Cardiac septum (tissue), 1 donor: ENCODE results near the gene GABPB2. TPM values are rescaled to one million over a fixed set of nuclear protein-coding genes. Genes with fewer than 3 reads are reported as not detected.

Experiments used
- DNase-seq: peaks from one replicate; pipeline ENCODE4 v3.0.0-alpha.2; 2020; ENCODE audit warnings: low spot score
- intact Hi-C: fragments of 100-400 bp; cut with DNase I; formaldehyde crosslinking; loops from one replicate; pipeline ENCODE4 v1.14.0; 2022
- long read RNA-seq: library from polyadenylated mRNA; unstranded; transcript quantifications from one replicate; pipeline ENCODE4 v2.0.0, GENCODE V29; 2021
- total RNA-seq: library from RNA; stranded (reverse); fragmentation: NEBNext Ultra II Directional; extraction: Animal tissue kit (Norgen Biotek cat#: 25700); gene quantifications from one replicate; pipeline ENCODE4 v1.2.1, GENCODE V29; 2021
- donor health status: DM: no; HTN: no; CAD: no.

Gene GABPB2
- 11.7 TPM for total RNA-seq
- long read RNA-seq, partial matches to known transcripts, result 1 of 4 reads
- long read RNA-seq, other reads (novel, unspliced or antisense), result 3 of 4 reads

DNA sequence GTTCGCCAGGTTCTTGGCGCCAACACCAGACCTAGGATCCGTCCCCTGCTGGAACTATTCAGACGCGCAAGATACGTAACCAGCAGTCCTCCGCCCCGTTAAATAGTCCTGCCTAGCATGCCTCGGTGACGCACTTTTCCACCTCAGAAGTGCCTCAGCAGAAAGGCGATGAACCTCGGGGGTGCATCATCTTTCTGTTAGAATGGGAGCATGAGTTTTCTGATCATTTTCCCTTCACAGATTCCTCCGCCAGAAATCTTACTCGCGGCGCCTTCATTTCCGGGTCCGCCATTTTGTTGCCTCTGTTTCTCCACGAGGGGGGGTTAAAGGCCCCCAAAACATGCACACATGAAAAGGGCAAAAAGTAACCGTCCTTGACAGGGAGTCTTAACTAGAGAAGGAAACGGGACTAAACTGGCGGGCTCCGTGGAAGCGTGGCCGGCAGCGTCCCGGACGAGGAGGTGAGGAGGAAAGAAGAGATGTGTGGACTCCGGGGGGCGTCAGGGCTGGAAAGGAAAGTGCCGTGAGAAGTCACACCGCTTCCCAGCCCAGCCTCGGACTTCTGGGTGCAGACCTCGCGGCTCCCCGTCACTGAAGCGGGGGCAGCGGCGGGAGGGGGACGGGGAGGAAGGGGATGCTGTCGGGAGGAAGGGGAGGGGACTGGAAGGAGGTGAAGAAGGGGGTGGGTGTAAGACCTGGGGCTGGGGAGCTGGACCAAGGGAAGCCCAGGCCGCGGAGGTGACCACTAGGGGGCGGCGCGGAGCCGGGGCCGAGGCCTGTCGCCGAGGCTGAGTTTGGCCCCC, at the start of gene GABPB2:
Gene GABPB2, plus strand, starts transcription at position 288 of the 803 bp plus-strand sequence. CDS start 17,429 bp downstream, outside the sequence.
- DNase-seq, result peak; percentile 96
- intact Hi-C loops, result loop anchor here (1.0 to 5.0 kb wide), 3 partner anchors 11 to 77 kb away; partner anchors contain the start of genes CDC42SE1 and SEMA6C

DNA sequence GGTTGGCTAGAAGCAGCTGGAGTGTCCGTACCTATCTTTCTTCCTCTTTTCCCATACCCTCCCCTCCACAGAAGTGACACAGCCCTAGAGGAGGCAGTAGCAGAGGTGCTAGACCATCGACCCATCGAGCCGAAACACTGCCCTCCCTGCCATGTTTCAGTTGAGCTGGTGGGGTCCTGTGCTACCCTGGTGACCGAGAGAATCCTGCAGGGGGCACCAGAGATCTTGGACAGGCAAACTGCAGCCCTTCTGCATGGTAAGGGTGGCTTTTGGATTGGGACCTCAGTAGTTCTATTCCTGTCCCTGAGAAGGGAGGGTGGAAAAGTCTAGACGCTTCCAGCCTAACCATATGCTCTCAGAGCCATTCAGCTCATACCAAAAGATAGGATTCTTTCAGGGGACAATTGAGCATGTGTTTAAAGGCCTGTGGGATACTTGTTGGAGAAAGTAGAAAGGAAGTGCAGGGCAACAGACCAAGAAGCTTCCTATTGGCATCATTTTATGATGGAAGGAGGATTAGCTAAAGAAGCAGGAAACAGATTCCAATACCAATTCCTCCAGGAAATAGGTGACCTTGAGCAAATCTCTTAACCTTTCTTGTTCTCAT, 45.9 kb upstream of the GABPB2 start:
- intact Hi-C loops, result loop anchor here (2.0 to 5.0 kb wide), 3 partner anchors 22 to 123 kb away; partner anchors contain the start of genes C1orf56, GABPB2 and SEMA6C

DNA sequence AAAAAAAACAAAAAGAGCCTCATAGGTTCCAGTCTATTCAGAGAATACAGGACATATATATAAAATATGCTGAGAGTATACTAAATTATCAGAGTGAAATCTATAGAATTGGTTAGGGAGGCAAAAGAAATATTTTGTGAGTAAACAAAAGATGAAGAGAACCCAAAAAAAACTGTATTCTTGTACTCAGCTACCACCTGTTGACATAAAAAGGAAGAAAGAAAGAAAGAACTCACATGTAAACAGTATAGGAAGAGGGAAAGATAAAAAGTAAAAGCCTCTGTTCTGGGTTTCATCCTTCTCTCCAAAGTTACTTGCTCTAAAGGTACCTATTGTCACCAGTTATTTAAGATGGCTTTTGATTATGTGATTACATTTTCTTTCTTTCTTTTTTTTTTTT, 44.1 kb upstream of the GABPB2 start:
- no peak for DNase-seq
- intact Hi-C loops, result no loop called here

More for the DNA sequence above, 45.9 kb upstream of the GABPB2 start:
- DNase-seq, result peak; percentile 91

DNA sequence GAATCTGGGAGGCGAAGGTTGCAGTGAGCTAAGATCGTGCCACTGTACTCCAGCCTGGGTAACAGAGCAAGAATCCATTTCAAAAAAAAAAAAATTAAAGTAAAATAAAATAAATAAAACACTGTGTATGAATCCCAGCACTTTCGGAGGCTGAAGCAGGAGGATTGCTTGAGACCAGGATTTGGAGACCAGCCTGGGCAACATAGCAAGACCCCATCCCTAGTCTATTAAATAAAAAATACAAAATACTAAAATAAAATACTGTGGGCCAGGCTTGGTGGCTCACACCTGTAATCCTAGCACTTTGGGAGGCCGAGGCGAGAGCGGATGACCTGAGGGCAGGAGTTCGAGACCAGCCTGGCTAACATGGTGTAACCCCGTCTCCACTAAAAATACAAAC, 38.4 kb upstream of the GABPB2 start:
- no peak for DNase-seq
- intact Hi-C loops, result no loop called here

DNA sequence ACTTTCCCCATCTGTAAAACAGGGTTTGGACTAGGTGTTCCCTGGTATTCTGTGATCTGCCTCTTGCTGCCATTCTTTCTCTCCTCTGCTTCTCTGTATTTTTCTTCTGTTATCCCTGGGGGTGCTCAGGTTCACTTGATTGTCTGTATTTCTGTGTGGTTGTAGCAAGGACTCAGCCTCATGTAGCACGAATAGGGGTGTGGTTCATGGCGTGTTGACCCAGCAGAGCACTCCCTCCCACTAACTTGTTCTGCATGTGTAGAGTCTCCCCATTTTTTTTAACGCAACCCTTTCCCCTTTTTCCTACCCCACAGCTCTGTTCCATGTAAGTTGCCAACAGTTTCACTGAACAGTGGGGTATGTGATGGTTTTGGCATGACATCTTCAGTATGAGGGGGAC, 35.4 kb upstream of the GABPB2 start:
- DNase-seq, result no peak
- intact Hi-C loops, result no loop called here

DNA sequence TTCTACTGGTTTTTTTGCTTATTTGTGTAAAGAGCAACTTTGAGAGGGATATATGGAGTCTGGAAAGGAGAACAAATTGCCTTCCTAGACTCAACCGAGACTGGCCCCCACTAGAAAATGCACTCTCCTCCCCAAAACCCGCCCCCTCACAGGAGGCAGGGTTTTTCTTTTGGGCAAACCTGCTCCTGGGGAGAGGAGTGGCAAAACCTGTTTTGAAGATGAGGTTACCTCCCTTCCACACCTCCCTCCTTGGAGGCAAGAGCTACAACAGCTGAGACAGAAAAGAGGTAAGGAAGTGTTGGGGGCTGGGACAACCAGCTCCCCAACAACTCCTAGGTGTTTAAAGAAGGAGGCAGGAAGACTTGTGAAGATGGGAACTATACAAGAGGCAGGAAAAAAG, 34.2 kb upstream of the GABPB2 start, which contains the start of gene BNIPL:
Gene BNIPL, plus strand, starts transcription at position 231 of the 400 bp plus-strand sequence. Its CDS starts 140 bp downstream, at position 371.
- no peak for DNase-seq
- intact Hi-C loops, result no loop called here

DNA sequence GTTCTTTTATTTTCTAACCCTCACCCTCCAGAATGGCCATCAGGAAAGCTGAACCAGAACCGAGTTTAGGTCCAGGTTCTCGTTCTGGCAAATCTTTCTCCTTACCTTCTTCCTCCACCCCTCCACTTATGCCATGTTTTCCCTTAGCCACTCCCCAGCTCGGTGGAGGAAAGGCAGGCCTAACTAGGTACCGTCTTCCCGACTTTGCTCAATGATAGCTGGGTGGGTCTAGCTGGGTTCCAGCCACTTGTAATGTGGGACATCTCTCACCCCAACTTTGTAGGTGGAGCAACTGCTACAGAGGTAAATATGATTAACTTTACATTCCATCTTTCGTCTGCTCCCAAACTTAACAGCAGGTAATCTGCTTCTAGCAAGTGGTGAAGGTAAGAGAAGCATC, 33.5 kb upstream of the GABPB2 start:
- intact Hi-C loops, result no loop called here
- no peak for DNase-seq

DNA sequence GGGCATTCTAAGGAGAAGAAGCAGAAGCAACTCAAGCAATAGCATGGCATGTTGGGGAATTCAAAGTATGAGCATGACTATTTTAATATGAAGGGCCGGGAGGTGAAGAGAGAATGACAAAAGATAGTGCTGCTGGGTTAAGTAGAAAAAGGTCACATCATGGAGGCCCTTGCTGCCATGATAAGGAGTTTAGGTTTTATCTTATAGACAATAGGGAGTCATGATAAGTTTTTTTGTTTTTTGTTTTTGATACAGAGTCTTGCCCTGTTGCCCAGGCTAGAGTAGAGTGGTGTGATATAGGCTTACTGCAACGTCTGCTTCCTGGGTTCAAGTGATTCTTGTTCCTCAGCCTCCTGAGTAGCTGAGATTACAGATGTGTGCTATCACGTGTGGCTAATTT, 31.0 kb upstream of the GABPB2 start:
- intact Hi-C loops, result no loop called here
- DNase-seq, result no peak

DNA sequence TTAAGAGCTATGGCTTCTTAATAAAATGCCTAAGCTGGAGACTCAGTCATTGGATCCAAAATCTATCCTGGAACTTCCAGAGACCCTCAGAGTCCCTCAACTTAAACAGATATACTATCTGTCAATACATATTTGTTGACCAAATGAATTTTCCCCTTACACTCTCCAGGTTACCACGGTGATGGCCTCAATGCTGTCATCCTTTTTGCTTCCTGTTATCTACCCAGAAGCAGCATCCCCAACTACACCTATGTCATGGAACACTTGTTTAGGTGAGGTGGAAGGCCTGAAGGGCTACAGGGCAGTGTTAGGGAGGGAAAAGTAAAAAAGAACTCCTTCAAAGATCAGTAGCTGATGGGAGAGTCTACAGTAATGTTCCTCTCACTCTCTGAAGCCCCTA, 27.4 kb upstream of the GABPB2 start:
- no peak for DNase-seq
- intact Hi-C loops, result no loop called here

DNA sequence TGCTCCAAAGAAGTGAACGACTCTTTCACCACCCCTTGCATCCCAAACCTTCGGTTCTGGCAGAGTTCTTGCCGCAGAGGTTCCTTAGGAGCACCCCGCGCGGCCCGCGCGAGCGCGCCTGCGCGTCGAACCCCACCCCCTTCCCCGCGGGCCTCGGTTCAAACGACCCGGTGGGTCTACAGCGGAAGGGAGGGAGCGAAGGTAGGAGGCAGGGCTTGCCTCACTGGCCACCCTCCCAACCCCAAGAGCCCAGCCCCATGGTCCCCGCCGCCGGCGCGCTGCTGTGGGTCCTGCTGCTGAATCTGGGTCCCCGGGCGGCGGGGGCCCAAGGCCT, 23.0 kb upstream of the GABPB2 start, which contains the start of gene C1orf56:
Gene C1orf56, plus strand, starts transcription at position 161 of the 334 bp plus-strand sequence. Its CDS starts 97 bp downstream, at position 258.
- intact Hi-C loops, result loop anchor here (2.0 kb wide), 1 partner anchor 23 kb away; no protein-coding TSS in a partner anchor
- DNase-seq, result peak; percentile 90

DNA sequence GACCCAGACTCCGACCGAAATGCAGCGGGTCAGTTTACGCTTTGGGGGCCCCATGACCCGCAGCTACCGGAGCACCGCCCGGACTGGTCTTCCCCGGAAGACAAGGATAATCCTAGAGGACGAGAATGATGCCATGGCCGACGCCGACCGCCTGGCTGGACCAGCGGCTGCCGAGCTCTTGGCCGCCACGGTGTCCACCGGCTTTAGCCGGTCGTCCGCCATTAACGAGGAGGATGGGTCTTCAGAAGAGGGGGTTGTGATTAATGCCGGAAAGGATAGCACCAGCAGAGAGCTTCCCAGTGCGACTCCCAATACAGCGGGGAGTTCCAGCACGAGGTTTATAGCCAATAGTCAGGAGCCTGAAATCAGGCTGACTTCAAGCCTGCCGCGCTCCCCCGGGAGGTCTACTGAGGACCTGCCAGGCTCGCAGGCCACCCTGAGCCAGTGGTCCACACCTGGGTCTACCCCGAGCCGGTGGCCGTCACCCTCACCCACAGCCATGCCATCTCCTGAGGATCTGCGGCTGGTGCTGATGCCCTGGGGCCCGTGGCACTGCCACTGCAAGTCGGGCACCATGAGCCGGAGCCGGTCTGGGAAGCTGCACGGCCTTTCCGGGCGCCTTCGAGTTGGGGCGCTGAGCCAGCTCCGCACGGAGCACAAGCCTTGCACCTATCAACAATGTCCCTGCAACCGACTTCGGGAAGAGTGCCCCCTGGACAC, 22.5 kb upstream of the GABPB2 start:
- DNase-seq, result peak; percentile 84
- intact Hi-C loops, result loop anchor here (2.0 kb wide), 1 partner anchor 23 kb away; no protein-coding TSS in a partner anchor

DNA sequence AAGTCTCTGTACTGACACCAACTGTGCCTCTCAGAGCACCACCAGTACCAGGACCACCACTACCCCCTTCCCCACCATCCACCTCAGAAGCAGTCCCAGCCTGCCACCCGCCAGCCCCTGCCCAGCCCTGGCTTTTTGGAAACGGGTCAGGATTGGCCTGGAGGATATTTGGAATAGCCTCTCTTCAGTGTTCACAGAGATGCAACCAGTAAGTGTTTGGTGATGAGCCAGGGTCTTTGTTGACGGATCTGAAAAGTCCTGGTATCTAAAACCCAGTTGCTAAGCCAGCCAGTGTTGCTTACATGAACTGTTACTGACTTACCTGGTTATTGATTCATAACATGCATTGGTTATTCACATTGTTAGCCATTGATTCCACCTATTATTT, 21.9 kb upstream of the GABPB2 start:
- intact Hi-C loops, result no loop called here
- DNase-seq, result no peak

DNA sequence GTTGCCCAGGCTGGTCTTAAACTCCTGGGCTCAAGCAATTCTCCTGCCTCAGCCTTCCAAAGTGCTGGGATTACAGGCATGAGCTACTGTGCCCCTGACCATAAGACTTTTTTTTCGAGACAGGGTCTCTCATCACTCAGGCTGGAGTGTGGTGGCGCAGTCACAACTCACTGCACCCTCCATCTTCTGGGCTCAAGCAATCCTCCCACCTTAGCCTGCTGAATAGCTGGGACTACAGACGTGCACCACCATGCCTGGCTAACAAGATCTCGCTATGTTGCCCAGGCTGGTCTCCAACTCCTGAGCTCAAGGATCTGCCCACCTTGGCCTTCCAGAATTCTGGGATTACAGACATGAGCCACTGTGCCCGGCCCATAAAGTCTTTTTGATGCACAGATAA, 21.1 kb upstream of the GABPB2 start:
- no peak for DNase-seq
- intact Hi-C loops, result no loop called here

DNA sequence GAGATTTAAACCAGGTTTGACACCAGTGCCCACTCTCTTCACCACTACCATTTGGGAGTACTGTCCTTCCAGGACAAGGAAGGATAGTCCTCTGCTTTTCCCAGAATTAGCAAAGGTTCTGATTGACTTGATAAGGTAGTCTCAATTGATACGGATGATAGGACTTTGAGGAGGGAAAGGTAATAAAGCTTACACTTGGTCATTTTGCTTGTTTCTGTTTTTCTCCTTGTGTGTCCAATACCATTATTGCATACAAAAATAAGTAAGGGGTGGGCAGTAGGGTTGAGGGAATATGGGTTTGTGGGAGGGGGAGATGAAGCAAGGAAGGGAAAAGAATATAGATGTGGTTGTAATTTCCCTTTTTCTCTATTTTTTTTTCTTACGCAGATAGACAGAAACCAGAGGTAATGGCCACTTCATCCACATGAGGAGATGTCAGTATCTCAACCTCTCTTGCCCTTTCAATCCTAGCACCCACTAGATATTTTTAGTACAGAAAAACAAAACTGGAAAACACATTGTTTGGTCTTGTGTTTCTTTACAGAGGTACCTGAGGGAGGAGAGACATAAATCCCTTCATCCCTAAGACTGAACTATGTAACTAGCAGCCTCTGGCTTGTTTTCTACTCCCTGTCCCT, 20.4 kb upstream of the GABPB2 start:
- intact Hi-C loops, result no loop called here

DNA sequence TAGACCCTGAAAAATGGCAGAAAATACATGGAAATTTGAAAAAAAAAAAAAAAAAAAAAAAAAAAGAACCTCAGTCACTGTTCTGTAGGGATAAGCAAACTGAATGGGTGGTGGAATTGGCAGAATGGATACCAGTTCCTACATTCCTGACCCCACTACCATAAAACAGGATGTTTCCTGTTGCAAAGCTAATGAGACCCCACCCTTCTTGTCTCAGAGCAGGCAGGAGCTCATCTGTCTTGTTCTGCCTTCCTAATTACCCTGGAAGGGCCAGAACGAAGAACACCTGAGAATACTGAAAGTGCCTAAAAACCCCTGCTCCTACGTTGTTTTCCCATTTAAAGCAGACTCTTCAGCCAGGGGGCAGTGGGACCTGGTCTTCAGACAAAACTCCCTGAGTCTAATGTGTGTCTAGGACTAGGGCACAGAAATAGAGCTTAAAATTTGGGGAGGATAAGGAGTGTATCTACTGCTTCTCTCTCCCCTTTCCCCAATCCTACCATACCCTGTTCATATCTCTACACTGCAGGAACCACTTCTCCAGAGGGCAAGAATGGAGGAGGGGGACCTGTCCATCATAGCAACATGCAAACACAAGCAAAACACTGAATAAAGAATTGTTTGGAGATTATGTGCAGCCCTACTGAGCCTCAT, 19.1 kb upstream of the GABPB2 start:
- DNase-seq, result no peak
- intact Hi-C loops, result no loop called here

More for the DNA sequence above, 20.4 kb upstream of the GABPB2 start:
- no peak for DNase-seq

DNA sequence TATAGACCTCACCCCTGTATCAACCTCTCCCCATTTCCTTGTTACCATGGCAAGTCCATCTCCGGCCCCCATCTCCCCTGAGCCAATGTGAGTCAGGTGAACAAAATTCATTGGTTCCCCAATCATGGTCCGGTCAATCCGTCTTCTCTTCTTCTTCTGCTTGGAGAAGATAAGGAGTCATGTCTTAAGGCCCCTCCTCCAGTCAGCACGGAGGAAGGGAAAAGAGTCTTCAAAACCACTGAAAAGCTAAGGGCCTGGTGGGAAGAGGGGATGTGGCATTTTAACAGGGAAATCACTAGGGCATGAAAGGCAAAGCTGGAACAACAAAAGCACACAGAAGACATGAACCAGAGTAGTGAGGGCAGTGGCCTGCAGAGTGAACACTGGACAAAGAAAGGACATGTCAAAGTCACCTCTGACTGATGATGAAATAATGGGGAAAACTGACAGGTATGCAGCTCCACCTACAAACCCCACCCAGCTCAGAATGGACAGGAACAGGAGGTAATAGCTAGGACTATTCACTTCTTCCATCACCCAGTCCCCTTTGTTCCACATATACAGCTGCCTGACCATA, 15.5 kb upstream of the GABPB2 start:
- DNase-seq, result no peak
- intact Hi-C loops, result no loop called here

DNA sequence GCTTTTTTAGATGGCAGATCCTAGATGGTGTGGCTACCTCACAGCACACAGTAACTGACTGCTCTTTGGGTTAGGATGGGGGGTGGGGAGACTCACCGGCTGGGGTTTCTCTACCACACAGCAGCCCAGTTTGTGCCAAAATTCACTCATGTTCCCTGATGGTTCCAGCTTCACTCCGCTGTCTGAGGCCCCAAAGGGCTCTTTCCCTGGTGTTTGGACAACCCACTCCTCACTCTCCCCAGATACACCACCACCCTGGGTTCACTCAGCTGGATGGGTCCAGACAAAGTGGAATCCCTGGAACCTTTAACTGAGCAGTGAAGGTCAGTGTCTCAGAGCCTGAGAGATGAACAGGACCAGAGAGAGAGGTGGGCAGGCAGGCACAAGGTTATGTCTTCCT, 15.0 kb upstream of the GABPB2 start:
- DNase-seq, result no peak

DNA sequence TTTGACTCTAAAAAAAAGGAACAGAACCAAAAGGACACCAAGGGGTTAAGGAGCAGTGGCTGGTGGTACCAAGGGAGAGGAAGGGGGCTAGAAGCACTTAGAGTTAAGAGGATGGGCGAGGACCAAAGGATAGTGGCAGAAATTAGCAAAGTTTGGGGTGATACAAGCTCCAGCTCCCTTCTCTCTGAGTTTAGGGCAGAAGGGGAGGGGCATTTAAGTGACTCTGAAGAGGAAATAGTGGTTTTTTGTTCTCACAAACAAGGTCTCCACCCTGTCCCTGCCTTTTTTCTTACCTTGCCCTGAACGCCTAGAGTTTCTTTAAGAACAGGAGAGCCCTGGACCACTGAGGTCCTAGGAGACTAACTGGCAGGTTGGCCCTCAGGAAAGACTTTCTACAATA, 14.4 kb upstream of the GABPB2 start:
- DNase-seq, result no peak
- intact Hi-C loops, result no loop called here

More for the DNA sequence above, 15.0 kb upstream of the GABPB2 start:
- intact Hi-C loops, result no loop called here

DNA sequence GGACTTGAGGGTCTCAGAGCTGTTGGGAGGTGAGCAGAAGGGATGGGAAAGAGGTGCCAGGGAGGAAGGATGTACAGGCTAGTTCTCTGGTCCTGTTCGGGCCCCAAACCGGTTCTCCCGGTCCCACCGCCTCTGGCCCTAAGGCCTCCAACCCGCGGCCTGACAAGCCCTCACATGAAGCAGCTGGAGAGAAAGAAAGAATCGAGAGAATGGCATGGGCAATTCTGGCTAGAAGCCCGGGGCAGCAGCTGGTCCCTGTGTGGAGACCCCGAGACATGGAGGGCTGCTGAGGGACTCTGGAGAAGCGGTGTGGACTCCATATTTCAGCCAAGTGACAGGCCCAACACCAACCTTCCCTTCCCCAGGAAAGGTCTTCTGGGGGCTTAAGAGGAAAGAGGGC, 11.9 kb upstream of the GABPB2 start:
- DNase-seq, result no peak
- intact Hi-C loops, result loop anchor here (1.0 to 2.0 kb wide), 2 partner anchors 12 to 52 kb away; partner anchors contain the start of genes GABPB2 and MINDY1
